H1 (cell line): ENCODE results near the gene ARHGEF3. TPM values are rescaled to one million over a fixed set of nuclear protein-coding genes. Genes with fewer than 3 reads are reported as not detected.

Experiments used
- BCL11A ChIP-seq, 2 experiments: IDR thresholded peaks; one replicate each; pipeline ENCODE4 v1.6.1; 2011; ENCODE audit warnings: low read depth in 2 of 2, low read length in 2 of 2, mild to moderate bottlenecking in 2 of 2
- BRCA1 ChIP-seq: IDR thresholded peaks from 2 replicates; pipeline ENCODE4 v1.6.1; 2012; ENCODE audit warnings: low read depth, low read length, improper control_type of control experiment
- EP300 ChIP-seq, 2 experiments: IDR thresholded peaks; 1 replicate in 1 of 2; 2 replicates in 1 of 2; pipeline ENCODE4 v1.6.1; 2011 to 2012; ENCODE audit warnings: low read depth in 2 of 2, low read length in 2 of 2, mild to moderate bottlenecking in 2 of 2, borderline replicate concordance in 1 of 2, inconsistent platforms in 1 of 2, moderate library complexity in 1 of 2
- TBP ChIP-seq: IDR thresholded peaks from 2 replicates; pipeline ENCODE4 v1.6.1; 2011; ENCODE audit warnings: low read depth, low read length, improper control_type of control experiment
- TCF12 ChIP-seq: IDR thresholded peaks from 2 replicates; pipeline ENCODE4 v1.6.1; 2011; ENCODE audit warnings: low read depth, mild to moderate bottlenecking, low read length
- USF2 ChIP-seq: IDR thresholded peaks from 2 replicates; pipeline ENCODE4 v1.6.1; 2011; ENCODE audit warnings: low read length, improper control_type of control experiment
- polyA plus RNA-seq, 7 experiments: library from polyadenylated mRNA; depleted of rRNA in 3 of 7; stranded (reverse) in 5 of 7; unstranded in 2 of 7; fragments of >200 nt in 5 of 7; fragments of 200-250 nt in 2 of 7; gene quantifications; 1 replicate in 5 of 7; 2 replicates in 1 of 7; 4 replicates in 1 of 7; pipeline versions ENCODE4 v1.2.1 to v1.2.3, GENCODE V29; 2011 to 2013; ENCODE audit warnings: missing spikeins in 2 of 7, mixed read lengths in 2 of 7
- total RNA-seq: library from RNA; stranded (reverse); fragmentation: NEBNext Ultra II Directional; extraction: Animal tissue kit (Norgen Biotek cat#: 25700); gene quantifications from 2 replicates; pipeline ENCODE4 v1.2.1, GENCODE V29; 2021

The ARHGEF3 gene
- total and polyA plus RNA-seq, 2 of the 8 experiments (the other 6 are each of a cell fraction or from before 2014, with no cell fraction given): 2.8 to 6.0 TPM

DNA sequence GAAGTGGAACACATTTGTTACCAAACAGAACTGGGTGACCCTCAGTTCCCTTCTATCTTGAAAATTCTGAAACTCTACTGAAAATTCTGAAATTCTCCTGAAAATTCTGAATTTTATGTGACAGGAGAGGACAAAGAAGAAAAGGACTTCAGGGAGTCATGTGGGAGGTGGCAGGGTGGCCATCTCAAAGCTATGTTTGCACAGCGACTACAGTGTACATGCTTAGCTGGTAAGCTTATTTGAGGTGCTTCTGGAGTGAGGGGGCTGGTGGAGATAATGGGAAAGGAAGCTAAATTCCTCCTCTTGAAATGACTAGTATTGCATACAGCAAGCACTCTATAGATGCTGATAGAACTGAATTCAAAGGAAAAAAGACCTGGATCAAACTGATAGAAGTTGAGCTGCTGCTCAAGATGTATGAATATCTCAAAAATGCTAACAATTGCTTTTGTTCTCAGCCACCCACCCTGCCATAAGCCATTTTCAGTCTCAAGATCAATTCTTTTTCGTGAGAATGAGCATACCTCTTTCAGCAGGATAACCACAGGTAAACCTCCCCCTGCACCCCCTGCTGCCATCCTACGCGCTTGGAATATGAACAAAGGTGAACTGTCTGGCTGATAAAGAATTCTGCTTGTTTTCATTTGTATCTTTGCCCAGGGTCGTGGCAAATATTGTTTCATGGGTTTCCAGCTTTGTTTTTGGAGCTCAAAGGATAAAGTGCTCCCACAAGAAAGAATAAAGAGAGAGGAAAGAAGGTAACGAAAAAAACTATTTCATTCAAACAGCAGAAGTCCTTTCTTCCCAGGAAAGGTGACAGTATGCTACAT is 16.6 kb upstream of the ARHGEF3 start (continued):
- TF ChIP-seq USF2: no peak
- no peak for TF ChIP-seq TCF12
- TF ChIP-seq TBP: no peak
- no peak for TF ChIP-seq BRCA1
- no peak for TF ChIP-seq EP300 (IDR thresholded peaks at IDR 0.05; ENCODE audit: borderline replicate concordance in 1 of 2, low read depth in 2 of 2, low read length in 2 of 2)
- no peak for TF ChIP-seq BCL11A (IDR thresholded peaks at IDR 0.05; ENCODE audit: low read depth in 2 of 2, low read length in 2 of 2)
